ENCODE measurements around the gene GTF2A2. TPM values are rescaled to one million over a fixed set of nuclear protein-coding genes. Genes with fewer than 3 reads are reported as not detected.
A peak's percentile ranks its signal among the peaks of the same experiment; 100 is the strongest.

The GTF2A2 gene
- total RNA-seq, 1 experiment from 2014 or later: 175 TPM

DNA sequence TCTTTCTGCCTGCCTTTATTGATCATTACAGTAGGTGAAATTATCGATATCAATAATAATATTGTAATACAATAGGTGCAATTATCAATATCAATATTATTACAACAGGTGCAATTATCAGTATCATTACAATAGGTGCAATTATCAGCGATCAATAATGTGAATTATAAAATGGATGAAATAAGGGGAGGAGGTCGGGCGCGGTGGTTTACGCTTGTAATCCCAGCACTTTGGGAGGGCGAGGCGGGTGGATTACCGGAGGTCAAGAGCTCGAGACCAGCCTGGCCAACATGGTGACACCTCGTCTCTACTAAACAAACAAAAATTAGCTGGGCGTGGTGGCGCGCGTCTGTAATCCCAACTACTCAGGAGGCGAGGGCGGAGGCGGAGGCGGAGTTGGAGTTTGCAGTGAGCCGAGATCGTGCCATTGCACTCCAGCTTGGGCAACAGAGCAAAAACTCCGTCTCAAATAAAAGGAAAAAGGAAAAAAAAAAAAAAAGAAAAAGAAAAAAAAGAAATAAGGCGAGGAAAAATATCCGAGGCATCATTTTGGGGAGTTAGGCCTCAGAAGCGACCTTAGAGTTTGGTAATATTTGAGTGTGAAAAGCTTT, 32.4 kb upstream of the GTF2A2 start:
- ATAC-seq: peak; percentile 70
- H3K4me1 ChIP-seq (ENCODE audit: control insufficient read depth in 1 of 2, insufficient read depth in 2 of 2, low read length in 2 of 2): peaks cover 15% of the 10 kb centered on the region in 2 experiments
- peak overlapping the region; percentile 85 to 92 for H3K4me3 ChIP-seq (replicated peaks in 1 of 2; ENCODE audit: low read depth in 1 of 2, low read length in 2 of 2)
- BruUV-seq (replicated peaks): TSS peak; percentile 84
- no peaks in the 10 kb centered on the region for H3K36me3 ChIP-seq (ENCODE audit: control insufficient read depth in 1 of 2, insufficient read depth in 2 of 2, low read length in 2 of 2)
- ChIA-PET CTCF (interaction anchor here (0.6 to 4.5 kb wide), 11 partner anchors 12 to 831 kb away, joined by 3 to 33 read pairs (median 8); no protein-coding TSS in a partner anchor), RAD21 (ENCODE audit: low non-redundant PET in 1 of 2, low total read pairs in 2 of 2, uncharacterized antibody in 2 of 2, unreplicated experiment in 2 of 2) (no interaction called here), POLR2A (interaction anchor here (1.6 kb wide), 1 partner anchor 10 kb away, joined by 3 read pairs; no protein-coding TSS in a partner anchor)
- peak overlapping the region; percentile 95 for H3K9ac ChIP-seq (ENCODE audit: low read length)
- peak overlapping the region; percentile 95; the same call in 1 of the 2 replicates for H3K27ac ChIP-seq (ENCODE audit: low read depth, low read length)
- no peaks in the 10 kb centered on the region for H3K27me3 ChIP-seq (ENCODE audit: insufficient read depth, low read length)
- H3K79me2 ChIP-seq (ENCODE audit: insufficient read depth, low read length): peaks cover 43% of the 10 kb centered on the region
- no peaks in the 10 kb centered on the region for H3K9me3 ChIP-seq (ENCODE audit: control insufficient read depth in 1 of 2, insufficient read depth in 1 of 2, low read depth in 1 of 2, low read length in 2 of 2)
- no peaks in the 10 kb centered on the region for H4K20me1 ChIP-seq (ENCODE audit: insufficient read depth)
- peak overlapping the region; percentile 89 for H3K4me2 ChIP-seq (ENCODE audit: low read length)
- TF ChIP-seq CBX3 (IDR thresholded peaks at IDR 0.05; ENCODE audit: low read depth) (no peak), EGR1 (IDR thresholded peaks at IDR 0.05; ENCODE audit: low read depth) (0 out of 2 replicates have a peak, but pooled peaks have one; percentile 11)
- peak overlapping the region; percentile 92 for H2AFZ ChIP-seq (ENCODE audit: low read depth, low read length, poor library complexity, severe bottlenecking)
- no peaks in the 10 kb centered on the region for H3K9me2 ChIP-seq (ENCODE audit: insufficient read depth)
- DNase-seq (ENCODE audit: low read depth, low spot score): peak; percentile 55
- intact Hi-C loops (cut with micrococcal nuclease): loop anchor here (2.0 to 10.0 kb wide), 2 partner anchors 491 to 835 kb away; no protein-coding TSS in a partner anchor

DNA sequence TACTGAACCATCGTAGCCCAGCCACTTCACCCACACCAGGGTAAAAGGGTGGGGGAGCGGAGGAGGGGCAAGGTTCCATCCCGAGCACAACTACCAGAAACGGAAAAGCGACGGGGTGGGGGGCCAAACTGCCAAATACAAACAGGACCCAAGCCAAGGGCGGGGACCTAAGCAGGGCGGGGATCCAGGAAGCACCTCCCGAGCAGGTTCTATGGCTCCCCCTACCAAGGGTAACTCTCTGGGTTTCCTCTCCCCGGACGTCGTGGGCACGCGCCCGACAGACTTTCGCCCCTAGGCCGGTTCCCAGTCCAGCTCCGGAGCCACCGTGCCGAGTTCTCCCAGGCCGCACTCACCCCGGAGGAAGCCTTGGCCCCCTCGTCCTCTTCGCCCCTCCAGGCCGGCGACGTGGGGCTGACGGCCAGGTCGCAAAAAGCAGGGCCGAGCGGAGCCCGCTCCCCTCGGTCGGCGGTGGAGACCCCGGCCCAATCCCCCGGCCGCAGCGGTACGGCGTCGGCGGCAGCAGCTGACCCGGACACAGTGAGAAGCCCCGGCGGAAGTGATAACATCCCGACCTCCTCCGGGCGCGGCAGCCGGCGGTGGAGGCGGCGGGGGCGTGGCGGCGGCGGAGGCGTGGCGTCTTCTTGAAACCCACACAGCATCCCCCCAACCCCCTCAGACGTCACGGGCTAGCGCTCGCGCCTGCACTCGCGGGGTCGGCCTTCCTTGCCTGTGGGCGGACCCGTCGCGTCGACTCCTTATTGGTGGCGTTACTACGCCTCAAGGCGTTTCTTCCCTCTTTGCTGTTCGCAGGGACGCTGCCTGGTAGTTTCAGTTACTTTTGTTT, 31.7 kb upstream of the GTF2A2 start, which contains the start of gene BNIP2:
Gene BNIP2, minus strand, starts transcription at position 539 of the 844 bp plus-strand sequence. CDS start 6,863 bp downstream, outside the sequence.
- ChIA-PET POLR2A (interaction anchor here (1.6 kb wide), 1 partner anchor 11 kb away, joined by 3 read pairs; no protein-coding TSS in a partner anchor), RAD21 (ENCODE audit: low non-redundant PET in 1 of 2, low total read pairs in 2 of 2, uncharacterized antibody in 2 of 2, unreplicated experiment in 2 of 2) (no interaction called here), CTCF (interaction anchor here (0.6 to 4.5 kb wide), 8 partner anchors 13 to 829 kb away, joined by 3 to 33 read pairs (median 6); no protein-coding TSS in a partner anchor)
- Histone ChIP-seq H3K4me1 (ENCODE audit: control insufficient read depth in 1 of 2, insufficient read depth in 2 of 2, low read length in 2 of 2) (peaks cover 15% of the 10 kb centered on the region in 2 experiments), H4K20me1 (ENCODE audit: insufficient read depth) (no peaks in the 10 kb centered on the region), H2AFZ (ENCODE audit: low read depth, low read length, poor library complexity, severe bottlenecking) (peak within 1 kb of the TSS; percentile 92), H3K27me3 (ENCODE audit: insufficient read depth, low read length) (no peaks in the 10 kb centered on the region), H3K9ac (ENCODE audit: low read length) (peak within 1 kb of the TSS; percentile 95), H3K9me3 (ENCODE audit: control insufficient read depth in 1 of 2, insufficient read depth in 1 of 2, low read depth in 1 of 2, low read length in 2 of 2) (no peaks in the 10 kb centered on the region), H3K36me3 (ENCODE audit: control insufficient read depth in 1 of 2, insufficient read depth in 2 of 2, low read length in 2 of 2) (no peaks in the 10 kb centered on the region), H3K4me2 (ENCODE audit: low read length) (peak within 1 kb of the TSS; percentile 89), H3K4me3 (replicated peaks in 1 of 2; ENCODE audit: low read depth in 1 of 2, low read length in 2 of 2) (peak within 1 kb of the TSS; percentile 85 to 92), H3K9me2 (ENCODE audit: insufficient read depth) (no peaks in the 10 kb centered on the region), H3K79me2 (ENCODE audit: insufficient read depth, low read length) (peaks cover 50% of the 10 kb centered on the region), H3K27ac (ENCODE audit: low read depth, low read length) (peak within 1 kb of the TSS; percentile 95)
- ATAC-seq (peak; percentile 96), DNase-seq (ENCODE audit: low read depth, low spot score) (peak; percentile 94)
- intact Hi-C loops (cut with micrococcal nuclease): no loop called here
- no TSS peak for BruUV-seq (replicated peaks)
- TF ChIP-seq TCF7L2 (IDR thresholded peaks at IDR 0.05; ENCODE audit: borderline replicate concordance, extremely low read depth, insufficient read depth, insufficient read length) (peak; percentile 9), SRF (IDR thresholded peaks at IDR 0.05; ENCODE audit: low read depth) (no peak; the same call in 1 of the 2 replicates), ELF1 (IDR thresholded peaks at IDR 0.05; ENCODE audit: borderline replicate concordance, low read depth) (no peak), FOSL1 (IDR thresholded peaks at IDR 0.05; ENCODE audit: low read depth) (no peak), CEBPB (IDR thresholded peaks at IDR 0.05; ENCODE audit: low read depth) (no peak), ZNF274 (IDR thresholded peaks at IDR 0.05; ENCODE audit: low read depth, low read length) (no peak), POLR2AphosphoS5 (IDR thresholded peaks at IDR 0.05; ENCODE audit: low read depth, low read length) (peak; percentile 86), JUND (IDR thresholded peaks at IDR 0.05) (no peak), CBX3 (IDR thresholded peaks at IDR 0.05; ENCODE audit: low read depth) (no peak), YY1 (IDR thresholded peaks at IDR 0.05; ENCODE audit: extremely low read depth, insufficient replicate concordance, low read depth, low read length) (no peak), ZFX (IDR thresholded peaks at IDR 0.05) (peak; percentile 91)
- TF ChIP-seq, protein P1, sequence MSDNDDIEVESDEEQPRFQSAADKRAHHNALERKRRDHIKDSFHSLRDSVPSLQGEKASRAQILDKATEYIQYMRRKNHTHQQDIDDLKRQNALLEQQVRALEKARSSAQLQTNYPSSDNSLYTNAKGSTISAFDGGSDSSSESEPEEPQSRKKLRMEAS (IDR thresholded peaks at IDR 0.05): peak; percentile 64
- TF ChIP-seq, protein P2, sequence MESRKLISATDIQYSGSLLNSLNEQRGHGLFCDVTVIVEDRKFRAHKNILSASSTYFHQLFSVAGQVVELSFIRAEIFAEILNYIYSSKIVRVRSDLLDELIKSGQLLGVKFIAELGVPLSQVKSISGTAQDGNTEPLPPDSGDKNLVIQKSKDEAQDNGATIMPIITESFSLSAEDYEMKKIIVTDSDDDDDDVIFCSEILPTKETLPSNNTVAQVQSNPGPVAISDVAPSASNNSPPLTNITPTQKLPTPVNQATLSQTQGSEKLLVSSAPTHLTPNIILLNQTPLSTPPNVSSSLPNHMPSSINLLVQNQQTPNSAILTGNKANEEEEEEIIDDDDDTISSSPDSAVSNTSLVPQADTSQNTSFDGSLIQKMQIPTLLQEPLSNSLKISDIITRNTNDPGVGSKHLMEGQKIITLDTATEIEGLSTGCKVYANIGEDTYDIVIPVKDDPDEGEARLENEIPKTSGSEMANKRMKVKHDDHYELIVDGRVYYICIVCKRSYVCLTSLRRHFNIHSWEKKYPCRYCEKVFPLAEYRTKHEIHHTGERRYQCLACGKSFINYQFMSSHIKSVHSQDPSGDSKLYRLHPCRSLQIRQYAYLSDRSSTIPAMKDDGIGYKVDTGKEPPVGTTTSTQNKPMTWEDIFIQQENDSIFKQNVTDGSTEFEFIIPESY (IDR thresholded peaks at IDR 0.05; ENCODE audit: extremely low read depth, insufficient replicate concordance, low read length): no peak
